ENCODE data around the gene IER2. TPM values are rescaled to one million over a fixed set of nuclear protein-coding genes. Genes with fewer than 3 reads are reported as not detected.
A peak's percentile ranks its signal among the peaks of the same experiment; 100 is the strongest.

The IER2 gene
- total and polyA plus RNA-seq, 9 of the 15 experiments (the other 6 are each of a cell fraction or from before 2014, with no cell fraction given), result 4.5 to 205 (median 23.7) TPM

DNA sequence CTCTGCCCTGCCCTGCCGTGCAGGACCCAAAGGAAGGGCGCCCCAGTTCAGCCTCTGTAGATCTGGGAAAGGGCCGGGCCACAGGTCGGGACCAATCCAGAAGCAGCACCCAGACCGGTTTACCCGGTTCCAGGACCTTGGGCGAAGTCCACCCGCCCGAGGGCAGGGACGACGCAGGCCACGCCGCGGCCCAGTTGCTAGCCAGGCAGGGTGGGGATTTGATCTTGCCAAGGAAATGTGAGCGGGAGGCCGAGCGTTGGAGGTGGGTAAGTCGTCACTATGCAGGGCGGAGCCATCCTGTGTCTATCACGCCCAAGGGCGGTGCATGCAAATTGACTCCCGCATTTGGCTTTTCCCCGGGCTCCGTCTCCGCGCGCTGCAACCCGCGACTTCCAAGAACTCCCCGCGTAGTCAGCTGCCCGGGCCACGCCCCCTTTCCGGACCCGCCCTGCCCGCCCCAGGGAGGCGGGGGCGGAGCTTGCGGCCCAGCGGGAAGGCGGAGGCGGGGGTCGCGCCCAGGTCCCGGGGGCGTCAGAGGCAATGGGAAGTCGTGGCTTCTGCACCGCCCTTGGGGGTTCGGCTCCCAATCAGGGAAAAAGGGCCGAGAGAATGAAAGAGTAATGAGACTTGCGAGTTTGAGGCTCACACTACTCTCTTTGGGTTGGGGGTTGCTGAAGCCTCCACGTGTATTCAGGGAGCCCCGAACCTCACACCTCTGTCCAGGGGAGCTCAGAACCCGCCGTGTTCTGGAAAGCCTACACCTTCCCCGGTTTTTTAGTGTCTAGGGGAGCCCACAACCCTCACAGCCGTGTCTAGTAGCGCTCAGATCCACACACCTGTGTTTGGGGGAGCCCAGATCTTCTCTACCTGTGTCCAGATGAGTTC is 12.8 kb downstream of the IER2 start (continued):
- TF ChIP-seq, protein P1, sequence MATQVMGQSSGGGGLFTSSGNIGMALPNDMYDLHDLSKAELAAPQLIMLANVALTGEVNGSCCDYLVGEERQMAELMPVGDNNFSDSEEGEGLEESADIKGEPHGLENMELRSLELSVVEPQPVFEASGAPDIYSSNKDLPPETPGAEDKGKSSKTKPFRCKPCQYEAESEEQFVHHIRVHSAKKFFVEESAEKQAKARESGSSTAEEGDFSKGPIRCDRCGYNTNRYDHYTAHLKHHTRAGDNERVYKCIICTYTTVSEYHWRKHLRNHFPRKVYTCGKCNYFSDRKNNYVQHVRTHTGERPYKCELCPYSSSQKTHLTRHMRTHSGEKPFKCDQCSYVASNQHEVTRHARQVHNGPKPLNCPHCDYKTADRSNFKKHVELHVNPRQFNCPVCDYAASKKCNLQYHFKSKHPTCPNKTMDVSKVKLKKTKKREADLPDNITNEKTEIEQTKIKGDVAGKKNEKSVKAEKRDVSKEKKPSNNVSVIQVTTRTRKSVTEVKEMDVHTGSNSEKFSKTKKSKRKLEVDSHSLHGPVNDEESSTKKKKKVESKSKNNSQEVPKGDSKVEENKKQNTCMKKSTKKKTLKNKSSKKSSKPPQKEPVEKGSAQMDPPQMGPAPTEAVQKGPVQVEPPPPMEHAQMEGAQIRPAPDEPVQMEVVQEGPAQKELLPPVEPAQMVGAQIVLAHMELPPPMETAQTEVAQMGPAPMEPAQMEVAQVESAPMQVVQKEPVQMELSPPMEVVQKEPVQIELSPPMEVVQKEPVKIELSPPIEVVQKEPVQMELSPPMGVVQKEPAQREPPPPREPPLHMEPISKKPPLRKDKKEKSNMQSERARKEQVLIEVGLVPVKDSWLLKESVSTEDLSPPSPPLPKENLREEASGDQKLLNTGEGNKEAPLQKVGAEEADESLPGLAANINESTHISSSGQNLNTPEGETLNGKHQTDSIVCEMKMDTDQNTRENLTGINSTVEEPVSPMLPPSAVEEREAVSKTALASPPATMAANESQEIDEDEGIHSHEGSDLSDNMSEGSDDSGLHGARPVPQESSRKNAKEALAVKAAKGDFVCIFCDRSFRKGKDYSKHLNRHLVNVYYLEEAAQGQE (IDR thresholded peaks at IDR 0.05; ENCODE audit: borderline replicate concordance), result peak; percentile 20; the same call in 1 of the 2 replicates
- TF ChIP-seq, protein P1 (CRISPR knock-in tag; IDR thresholded peaks at IDR 0.05; ENCODE audit: low read depth), result 0 out of 2 replicates have a peak, but pooled peaks have one; percentile 44
- TF ChIP-seq, protein P2, sequence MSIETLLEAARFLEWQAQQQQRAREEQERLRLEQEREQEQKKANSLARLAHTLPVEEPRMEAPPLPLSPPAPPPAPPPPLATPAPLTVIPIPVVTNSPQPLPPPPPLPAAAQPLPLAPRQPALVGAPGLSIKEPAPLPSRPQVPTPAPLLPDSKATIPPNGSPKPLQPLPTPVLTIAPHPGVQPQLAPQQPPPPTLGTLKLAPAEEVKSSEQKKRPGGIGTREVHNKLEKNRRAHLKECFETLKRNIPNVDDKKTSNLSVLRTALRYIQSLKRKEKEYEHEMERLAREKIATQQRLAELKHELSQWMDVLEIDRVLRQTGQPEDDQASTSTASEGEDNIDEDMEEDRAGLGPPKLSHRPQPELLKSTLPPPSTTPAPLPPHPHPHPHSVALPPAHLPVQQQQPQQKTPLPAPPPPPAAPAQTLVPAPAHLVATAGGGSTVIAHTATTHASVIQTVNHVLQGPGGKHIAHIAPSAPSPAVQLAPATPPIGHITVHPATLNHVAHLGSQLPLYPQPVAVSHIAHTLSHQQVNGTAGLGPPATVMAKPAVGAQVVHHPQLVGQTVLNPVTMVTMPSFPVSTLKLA (conservative IDR thresholded peaks at IDR 0.05), result peak; percentile 58 to 70
- TF ChIP-seq ZBTB8A (IDR thresholded peaks at IDR 0.05; ENCODE audit: partially characterized antibody), result no peak
- TF ChIP-seq, protein P3, sequence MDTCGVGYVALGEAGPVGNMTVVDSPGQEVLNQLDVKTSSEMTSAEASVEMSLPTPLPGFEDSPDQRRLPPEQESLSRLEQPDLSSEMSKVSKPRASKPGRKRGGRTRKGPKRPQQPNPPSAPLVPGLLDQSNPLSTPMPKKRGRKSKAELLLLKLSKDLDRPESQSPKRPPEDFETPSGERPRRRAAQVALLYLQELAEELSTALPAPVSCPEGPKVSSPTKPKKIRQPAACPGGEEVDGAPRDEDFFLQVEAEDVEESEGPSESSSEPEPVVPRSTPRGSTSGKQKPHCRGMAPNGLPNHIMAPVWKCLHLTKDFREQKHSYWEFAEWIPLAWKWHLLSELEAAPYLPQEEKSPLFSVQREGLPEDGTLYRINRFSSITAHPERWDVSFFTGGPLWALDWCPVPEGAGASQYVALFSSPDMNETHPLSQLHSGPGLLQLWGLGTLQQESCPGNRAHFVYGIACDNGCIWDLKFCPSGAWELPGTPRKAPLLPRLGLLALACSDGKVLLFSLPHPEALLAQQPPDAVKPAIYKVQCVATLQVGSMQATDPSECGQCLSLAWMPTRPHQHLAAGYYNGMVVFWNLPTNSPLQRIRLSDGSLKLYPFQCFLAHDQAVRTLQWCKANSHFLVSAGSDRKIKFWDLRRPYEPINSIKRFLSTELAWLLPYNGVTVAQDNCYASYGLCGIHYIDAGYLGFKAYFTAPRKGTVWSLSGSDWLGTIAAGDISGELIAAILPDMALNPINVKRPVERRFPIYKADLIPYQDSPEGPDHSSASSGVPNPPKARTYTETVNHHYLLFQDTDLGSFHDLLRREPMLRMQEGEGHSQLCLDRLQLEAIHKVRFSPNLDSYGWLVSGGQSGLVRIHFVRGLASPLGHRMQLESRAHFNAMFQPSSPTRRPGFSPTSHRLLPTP (IDR thresholded peaks at IDR 0.05; ENCODE audit: borderline replicate concordance, extremely low read depth, insufficient read length), result peak; percentile 52
- no peak for TF ChIP-seq ZC3H11A (IDR thresholded peaks at IDR 0.05; ENCODE audit: low read depth, low read length)
- TF ChIP-seq ZNF766 (CRISPR knock-in tag; conservative IDR thresholded peaks at IDR 0.05), result peak; percentile 48; the same call in 1 of the 2 replicates
- no peak; the same call in 1 of the 2 replicates for TF ChIP-seq TOE1 (IDR thresholded peaks at IDR 0.05; ENCODE audit: borderline replicate concordance)
- no peak for TF ChIP-seq TOE1 (CRISPR knock-in tag; IDR thresholded peaks at IDR 0.05; ENCODE audit: borderline replicate concordance, low read depth)
- TF ChIP-seq MYNN (IDR thresholded peaks at IDR 0.05), result 0 out of 2 replicates have a peak, but pooled peaks have one; percentile 29
- no peak for TF ChIP-seq MYNN (CRISPR knock-in tag; IDR thresholded peaks at IDR 0.05)
